ENCODE measurements around the gene SUPT3H. TPM values are rescaled to one million over a fixed set of nuclear protein-coding genes. Genes with fewer than 3 reads are reported as not detected.

SUPT3H gene
- total RNA-seq, 6 experiments from 2014 or later = 0.95 to 2.8 (median 2.0) TPM

- WGBS (ENCODE audit: insufficient coverage, low coverage, low lambda C conversion rate, missing lambda C conversion rate) = 100% methylated on average over 1 of the region's 1 CpG
- no peak overlapping the region for H3K27ac ChIP-seq
- no peak for ATAC-seq
- no peaks in the 10 kb centered on the region for H3K9me3 ChIP-seq
- no peak for TF ChIP-seq POLR2A (IDR thresholded peaks at IDR 0.05)
- TF ChIP-seq, protein P1, sequence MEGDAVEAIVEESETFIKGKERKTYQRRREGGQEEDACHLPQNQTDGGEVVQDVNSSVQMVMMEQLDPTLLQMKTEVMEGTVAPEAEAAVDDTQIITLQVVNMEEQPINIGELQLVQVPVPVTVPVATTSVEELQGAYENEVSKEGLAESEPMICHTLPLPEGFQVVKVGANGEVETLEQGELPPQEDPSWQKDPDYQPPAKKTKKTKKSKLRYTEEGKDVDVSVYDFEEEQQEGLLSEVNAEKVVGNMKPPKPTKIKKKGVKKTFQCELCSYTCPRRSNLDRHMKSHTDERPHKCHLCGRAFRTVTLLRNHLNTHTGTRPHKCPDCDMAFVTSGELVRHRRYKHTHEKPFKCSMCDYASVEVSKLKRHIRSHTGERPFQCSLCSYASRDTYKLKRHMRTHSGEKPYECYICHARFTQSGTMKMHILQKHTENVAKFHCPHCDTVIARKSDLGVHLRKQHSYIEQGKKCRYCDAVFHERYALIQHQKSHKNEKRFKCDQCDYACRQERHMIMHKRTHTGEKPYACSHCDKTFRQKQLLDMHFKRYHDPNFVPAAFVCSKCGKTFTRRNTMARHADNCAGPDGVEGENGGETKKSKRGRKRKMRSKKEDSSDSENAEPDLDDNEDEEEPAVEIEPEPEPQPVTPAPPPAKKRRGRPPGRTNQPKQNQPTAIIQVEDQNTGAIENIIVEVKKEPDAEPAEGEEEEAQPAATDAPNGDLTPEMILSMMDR (IDR thresholded peaks at IDR 0.05) = no peak
- H3K4me3 ChIP-seq = no peak overlapping the region
- no peaks in the 10 kb centered on the region for H3K4me1 ChIP-seq
- DNase-seq = no peak
- no peaks in the 10 kb centered on the region for H3K27me3 ChIP-seq
- no peaks in the 10 kb centered on the region for H3K36me3 ChIP-seq
- intact Hi-C loops (cut with DNase I) = no loop called here
These were observed 410.3 kb downstream of the SUPT3H start for GRCh38 chr6:44967481-44967880.

DNA sequence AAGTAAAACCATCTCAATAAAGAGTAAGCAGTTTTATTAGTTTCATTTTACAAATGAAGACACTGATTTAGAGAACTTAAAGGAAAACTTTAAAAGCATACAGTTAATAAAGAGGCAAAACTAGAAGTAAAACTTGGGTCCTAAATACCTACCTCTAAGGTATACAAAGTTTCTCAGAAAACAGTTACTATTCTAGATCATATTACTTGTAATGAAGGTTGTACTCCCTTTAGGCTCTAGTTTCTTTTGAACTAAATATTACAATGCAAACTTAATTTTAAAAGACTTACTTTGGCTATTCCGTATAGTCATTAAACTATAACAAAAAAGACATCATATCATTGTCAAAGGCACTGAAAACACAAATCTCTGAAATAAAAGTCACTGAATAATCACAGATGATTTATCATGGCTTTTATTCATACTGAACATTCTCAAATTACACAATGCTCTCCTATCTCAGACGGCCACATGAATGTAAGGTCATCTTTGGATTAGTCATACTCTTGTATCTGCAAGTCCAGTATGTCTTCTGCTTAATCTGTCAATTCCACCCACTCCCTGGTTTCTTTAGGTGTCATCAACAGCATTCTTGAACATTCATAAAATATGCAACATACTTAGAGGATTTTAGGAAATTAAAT is 411.2 kb downstream of the SUPT3H start:
- WGBS (ENCODE audit: insufficient coverage, low coverage, low lambda C conversion rate, missing lambda C conversion rate) = 45% methylated on average over 2 of the region's 2 CpGs
- intact Hi-C loops (cut with DNase I) = no loop called here
- ATAC-seq = peak in 1 of 4 donors; percentile 75

DNA sequence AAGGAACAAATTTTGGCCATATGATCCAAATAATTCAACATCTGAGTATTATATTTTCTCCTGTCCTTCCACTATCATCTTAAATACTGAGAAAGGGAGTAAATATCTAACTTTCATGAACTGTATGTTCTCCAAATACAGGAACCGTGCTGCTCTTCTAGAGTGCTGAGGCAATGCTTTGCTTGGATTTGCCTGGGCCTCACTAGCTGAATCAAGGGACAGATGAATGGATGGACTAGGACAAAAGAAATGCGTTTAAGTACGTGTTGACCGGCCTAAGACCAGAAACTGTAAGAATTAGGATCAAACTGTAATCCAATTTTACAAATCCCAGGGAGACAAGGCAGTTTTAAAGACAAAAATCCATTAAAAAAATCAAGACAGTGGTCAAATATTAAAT is 412.0 kb downstream of the SUPT3H start:
- intact Hi-C loops (cut with DNase I) = no loop called here
- ATAC-seq = no peak
- H3K4me1 ChIP-seq = no peaks in the 10 kb centered on the region
- H3K36me3 ChIP-seq = no peaks in the 10 kb centered on the region
- no peaks in the 10 kb centered on the region for H3K9me3 ChIP-seq
- no peak for TF ChIP-seq POLR2A (IDR thresholded peaks at IDR 0.05)
- TF ChIP-seq, protein P1 (IDR thresholded peaks at IDR 0.05) = no peak
- no peak overlapping the region for H3K27ac ChIP-seq
- no peak for DNase-seq
- H3K27me3 ChIP-seq = no peaks in the 10 kb centered on the region
- H3K4me3 ChIP-seq = no peak overlapping the region
- 98% methylated on average over 4 of the region's 4 CpGs for WGBS (ENCODE audit: insufficient coverage, low coverage, low lambda C conversion rate, missing lambda C conversion rate)

More for the DNA sequence above, 411.2 kb downstream of the SUPT3H start:
- H3K9me3 ChIP-seq = no peaks in the 10 kb centered on the region
- H3K27ac ChIP-seq = no peak overlapping the region
- no peaks in the 10 kb centered on the region for H3K4me1 ChIP-seq
- no peak overlapping the region for H3K4me3 ChIP-seq
- DNase-seq = no peak
- H3K27me3 ChIP-seq = no peaks in the 10 kb centered on the region
- no peak for TF ChIP-seq POLR2A (IDR thresholded peaks at IDR 0.05)
- no peaks in the 10 kb centered on the region for H3K36me3 ChIP-seq

GRCh38 chr6:44960898-44961297 is 416.8 kb downstream of the SUPT3H start:
- no peaks in the 10 kb centered on the region for H3K4me1 ChIP-seq
- H3K27ac ChIP-seq = no peak overlapping the region
- H3K9me3 ChIP-seq = no peaks in the 10 kb centered on the region
- ATAC-seq = peak in 1 of 4 donors; percentile 73
- WGBS (ENCODE audit: insufficient coverage, low coverage, low lambda C conversion rate, missing lambda C conversion rate) = 74% methylated on average over 4 of the region's 4 CpGs
- intact Hi-C loops (cut with DNase I) = no loop called here
- TF ChIP-seq POLR2A (IDR thresholded peaks at IDR 0.05) = no peak
- TF ChIP-seq, protein P1 (IDR thresholded peaks at IDR 0.05) = no peak
- no peak overlapping the region for H3K4me3 ChIP-seq
- no peak for DNase-seq
- no peaks in the 10 kb centered on the region for H3K36me3 ChIP-seq
- no peaks in the 10 kb centered on the region for H3K27me3 ChIP-seq

DNA sequence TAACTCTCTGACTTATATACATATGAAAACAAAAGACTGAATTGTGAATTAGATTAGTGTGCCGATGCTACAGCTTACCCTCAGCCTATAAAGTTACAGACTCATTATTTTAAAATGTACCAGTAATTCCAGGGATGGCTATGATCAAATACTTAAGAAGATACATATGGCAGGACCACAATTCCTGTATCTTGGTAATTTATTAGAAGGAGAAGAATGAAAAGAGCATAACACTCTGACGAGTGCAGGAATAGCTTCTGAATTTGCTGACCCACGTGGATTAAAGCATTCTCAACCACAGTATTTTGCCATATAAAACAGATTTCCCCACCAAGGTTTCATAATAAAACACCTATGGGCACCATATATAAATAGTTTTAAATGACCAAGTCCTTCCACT is 418.1 kb downstream of the SUPT3H start:
- 89% methylated on average over 3 of the region's 3 CpGs for WGBS (ENCODE audit: insufficient coverage, low coverage, low lambda C conversion rate, missing lambda C conversion rate)
- Histone ChIP-seq H3K36me3 (no peaks in the 10 kb centered on the region), H3K4me3 (no peak overlapping the region), H3K9me3 (no peaks in the 10 kb centered on the region), H3K27me3 (no peaks in the 10 kb centered on the region), H3K4me1 (no peaks in the 10 kb centered on the region), H3K27ac (no peak overlapping the region)
- TF ChIP-seq POLR2A (IDR thresholded peaks at IDR 0.05) = no peak
- TF ChIP-seq, protein P1 (IDR thresholded peaks at IDR 0.05) = no peak
- ATAC-seq (no peak), DNase-seq (no peak)
- intact Hi-C loops (cut with DNase I) = no loop called here

Data from right lobe of liver (tissue), 6 donors.